Measurements from ENCODE around the gene SMIM7.

The SMIM7 gene

GRCh38 chr19:16620018-16620417 lies 39.9 kb downstream of the SMIM7 start:
- DNase-seq, result no peak

DNA sequence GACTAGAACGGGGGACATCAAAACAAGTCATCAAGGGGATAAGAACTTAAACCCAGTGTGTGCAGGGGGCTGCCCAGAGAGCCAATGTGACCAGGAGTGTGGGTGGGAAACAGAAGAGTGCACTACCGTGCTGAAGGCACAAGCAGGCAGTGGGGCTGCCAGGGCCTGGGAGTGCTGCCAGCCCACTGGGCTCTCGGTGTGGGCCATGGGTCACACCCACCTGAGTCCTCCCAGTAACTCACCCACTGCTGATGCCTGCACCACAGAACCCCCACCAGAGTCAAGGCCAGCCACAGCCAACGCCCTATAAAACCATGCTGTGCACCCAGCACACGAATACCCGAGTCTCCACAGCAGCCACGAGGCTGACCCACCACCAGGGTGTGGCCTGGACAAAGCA lies 40.5 kb downstream of the SMIM7 start:
- DNase-seq, result no peak

DNA sequence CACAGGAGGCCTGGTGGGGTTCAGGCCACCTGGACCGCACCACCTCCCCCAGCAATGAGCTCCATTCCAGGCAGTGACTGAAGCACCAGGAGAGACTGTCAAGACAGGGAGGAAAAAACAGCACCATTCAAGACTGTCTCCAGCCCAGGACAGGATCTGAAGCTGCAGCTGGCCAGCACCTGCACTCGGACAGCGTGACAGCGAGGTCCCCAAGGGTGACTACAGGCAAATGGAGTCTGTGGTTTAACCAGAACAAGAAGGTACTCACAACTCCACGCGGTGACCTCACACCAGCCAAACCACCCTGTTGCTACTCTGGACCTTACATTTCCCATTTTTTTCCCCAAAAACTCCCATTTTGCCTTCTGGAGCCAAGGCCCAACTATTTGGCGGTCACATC lies 41.7 kb downstream of the SMIM7 start:
- no peak for DNase-seq

DNA sequence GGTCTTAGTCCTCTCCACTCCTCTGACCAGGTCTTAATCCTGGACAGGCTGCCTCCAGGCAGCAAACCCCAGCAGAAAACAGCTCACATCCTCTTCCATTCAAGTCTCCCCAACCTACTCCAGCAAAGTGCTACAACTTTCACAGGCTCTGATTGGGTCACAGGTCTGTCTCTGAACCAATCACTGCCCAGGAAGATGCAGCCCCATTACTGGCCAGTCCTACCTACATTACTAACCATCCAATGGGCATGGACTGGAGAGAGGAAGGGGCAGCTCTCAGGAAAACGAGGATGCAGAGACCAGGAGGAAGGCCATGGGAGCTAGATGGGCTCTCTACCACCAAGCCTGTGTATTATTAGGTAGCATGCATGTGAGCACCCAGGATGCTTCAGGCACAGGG lies 44.1 kb downstream of the SMIM7 start:
- no peak for DNase-seq

DNA sequence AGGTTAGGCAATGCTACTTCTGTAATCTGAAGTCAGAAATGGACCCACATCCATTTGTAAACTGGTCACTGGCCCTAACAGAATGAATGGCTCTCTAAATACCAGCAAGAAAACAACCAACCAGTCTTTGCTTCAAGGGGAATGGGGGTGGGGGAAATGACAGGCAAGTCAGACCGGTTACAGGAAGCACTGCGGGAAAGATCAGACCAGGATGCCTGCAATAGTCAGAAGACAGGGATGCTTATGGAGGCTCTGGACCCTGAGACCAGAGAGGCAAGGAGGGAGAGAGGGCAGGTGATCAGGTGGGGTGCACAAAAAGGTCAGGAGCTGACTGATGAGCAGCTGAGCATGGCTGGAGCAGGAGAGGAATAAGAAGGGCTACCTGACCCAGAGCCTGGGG lies 45.0 kb downstream of the SMIM7 start:
- DNase-seq, result no peak

DNA sequence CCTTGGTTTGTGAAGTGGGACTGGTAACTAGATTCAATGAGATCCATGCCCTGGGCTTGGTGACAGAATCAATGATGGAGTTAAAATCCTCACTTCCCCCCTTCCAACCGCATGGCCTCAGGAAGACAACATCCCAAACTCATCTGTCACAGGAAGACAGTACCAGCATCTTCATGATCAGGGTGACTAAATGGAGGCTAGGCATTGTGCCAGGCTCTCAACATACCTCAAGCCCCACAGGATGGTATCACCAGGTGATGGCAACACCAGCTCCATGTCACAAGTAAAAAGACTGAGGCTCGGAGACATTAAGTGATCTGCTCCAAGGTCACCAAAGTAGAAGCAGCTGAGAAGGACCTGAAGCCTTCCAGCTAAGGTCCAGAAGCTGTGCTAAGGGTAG lies 46.1 kb downstream of the SMIM7 start:
- no peak for DNase-seq

- DNase-seq, result no peak
These were observed 47.3 kb downstream of the SMIM7 start for GRCh38 chr19:16612636-16613035.

DNA sequence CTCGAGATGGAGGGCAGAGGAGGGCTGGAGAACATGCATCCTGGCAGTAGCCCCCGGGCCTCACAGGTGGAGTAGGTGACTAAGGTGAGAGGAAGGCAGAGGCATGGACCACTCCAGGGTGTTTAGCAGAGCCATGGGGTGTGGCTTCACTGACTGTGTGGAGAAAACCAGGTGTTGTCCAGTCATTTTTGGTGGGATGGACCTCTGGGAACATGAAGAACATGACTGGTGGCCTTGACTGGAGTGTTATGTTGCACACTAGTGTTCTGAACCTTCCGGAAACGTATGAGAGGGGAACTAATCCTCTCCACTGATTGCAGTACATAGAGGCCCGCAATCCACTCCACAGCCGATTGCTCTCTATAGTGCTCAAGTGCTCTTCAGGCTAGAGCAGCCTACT lies 48.8 kb downstream of the SMIM7 start:
- no peak for DNase-seq

DNA sequence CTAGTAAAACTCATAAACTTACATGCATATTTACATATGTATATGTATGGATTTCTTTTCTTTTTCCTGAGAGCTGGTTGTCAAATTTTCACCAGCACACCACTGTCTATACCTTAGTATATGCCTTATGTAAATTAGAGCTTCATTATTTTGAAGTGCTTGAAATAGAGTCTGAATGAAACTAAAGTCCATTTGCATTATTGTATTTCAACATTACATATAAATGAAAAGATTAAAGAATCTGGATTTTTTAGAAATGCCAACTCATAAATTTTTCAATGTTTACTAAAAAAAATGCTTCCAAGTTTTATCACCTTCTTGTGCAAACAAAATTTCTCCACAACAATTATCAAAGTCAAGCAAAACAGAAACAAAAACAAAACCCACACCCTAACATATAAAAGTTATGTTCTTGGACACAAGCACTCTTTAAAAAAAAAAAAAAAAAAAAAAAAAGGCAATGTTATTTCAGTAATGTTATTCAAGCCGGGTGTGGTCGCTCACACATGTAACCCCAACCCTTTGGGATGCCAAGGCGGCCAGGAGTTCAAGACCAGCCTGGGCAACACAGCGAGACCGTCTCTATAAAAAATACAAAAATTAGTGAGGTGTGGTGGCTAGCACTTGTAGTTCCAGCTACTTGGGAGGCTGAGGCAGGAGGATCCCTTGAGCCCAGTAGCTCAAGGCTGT lies 50.3 kb downstream of the SMIM7 start:
- no peak for DNase-seq

DNA sequence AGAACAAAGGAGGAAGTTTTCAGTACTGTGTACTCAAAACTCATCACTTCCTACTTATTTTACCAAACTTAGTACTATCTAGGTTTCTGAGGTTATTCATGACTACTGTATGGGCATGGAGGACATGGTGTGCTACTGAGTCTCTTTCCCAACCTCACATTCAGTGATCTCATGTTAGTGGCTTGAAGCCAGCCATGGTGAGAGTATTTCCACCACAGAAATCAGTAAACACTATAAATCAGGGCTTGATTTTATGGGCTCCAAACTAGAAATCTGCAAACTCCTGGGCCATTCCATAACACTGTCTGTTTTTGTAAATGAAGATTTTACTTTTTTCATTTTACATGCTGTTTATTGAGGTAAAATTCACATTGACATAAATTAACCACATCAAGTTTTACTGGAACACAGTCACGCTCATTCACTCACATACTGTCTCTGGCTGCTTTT lies 51.6 kb downstream of the SMIM7 start:
- DNase-seq, result no peak

- DNase-seq, result no peak
These were observed 52.1 kb downstream of the SMIM7 start for GRCh38 chr19:16607819-16608218.

- DNase-seq, result no peak
These were observed 54.4 kb downstream of the SMIM7 start for GRCh38 chr19:16605553-16605994.

DNA sequence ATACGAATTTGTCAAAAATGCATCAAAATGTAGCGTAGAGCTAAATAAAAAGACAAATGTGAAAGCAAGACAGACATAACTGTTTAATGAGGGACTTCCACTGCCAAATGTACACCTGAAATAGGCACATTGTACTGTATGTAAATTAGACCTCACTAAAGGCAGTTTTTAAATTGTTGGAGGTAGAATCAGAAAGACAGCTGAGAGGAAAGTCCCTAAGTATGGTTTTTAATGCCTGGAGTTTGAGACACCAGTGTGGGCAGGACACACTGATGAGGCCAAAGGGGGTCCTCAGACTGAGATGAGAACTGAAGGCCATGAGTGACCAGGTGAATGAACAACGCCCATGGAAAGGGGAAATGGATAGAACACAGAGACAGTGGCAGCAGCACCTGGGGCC lies 54.8 kb downstream of the SMIM7 start:
- no peak for DNase-seq

DNA sequence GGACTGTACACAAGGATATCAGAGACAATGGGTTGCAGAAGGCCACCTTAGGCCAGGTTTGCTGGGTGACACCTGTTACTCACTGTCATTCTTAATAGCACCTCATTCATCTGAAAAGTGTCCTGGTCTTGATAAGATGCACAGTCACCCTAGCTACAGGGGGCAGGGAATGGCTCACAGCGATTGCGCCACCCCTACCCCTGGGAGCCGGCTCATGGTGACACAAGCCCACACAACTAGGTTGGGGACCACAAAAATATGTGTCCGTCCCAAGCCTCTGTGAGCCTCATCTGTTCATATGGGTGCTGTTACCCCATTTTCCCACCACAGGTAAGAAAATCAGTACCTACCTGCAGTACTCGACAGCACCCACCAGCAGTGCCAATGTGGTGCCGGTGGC lies 55.3 kb downstream of the SMIM7 start:
- DNase-seq, result no peak

- DNase-seq, result no peak
These were observed 56.9 kb downstream of the SMIM7 start for GRCh38 chr19:16603090-16603489.

DNA sequence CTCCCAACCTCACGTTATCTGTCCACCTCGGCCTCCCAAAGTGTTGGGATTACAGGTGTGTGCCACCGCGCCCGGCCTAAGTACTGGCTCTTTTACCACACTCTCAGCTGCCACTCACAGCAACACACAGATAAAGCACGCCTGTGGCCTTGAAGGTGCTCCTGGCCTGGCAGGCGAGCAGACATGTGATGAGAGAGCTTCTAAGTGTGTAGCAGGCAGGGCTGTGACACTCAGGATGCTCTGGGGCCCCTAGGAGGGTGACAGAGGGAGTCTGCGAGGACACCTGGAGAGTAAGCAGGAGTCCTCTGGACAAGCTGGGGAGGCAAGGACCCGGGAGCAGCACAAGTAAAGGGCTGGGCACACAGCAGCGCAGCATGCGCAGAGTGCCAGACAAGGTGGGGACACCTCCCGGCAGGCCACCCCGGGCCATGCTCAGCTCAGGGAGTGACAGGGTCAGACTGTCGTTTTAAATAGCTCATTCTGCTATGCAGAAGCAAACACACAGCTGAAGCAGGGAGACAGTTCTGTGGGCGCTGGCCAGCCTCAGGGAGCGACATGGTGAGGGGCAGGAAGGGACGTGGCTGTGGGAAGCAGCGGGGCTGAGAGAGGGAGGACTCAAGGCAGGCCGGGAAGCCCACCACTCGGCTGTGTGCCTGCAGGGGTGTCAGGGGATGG lies 58.4 kb downstream of the SMIM7 start:
- DNase-seq, result no peak

- no peak for DNase-seq
These were observed 59.1 kb downstream of the SMIM7 start for GRCh38 chr19:16600824-16601223.

- DNase-seq, result no peak
These were observed 60.1 kb downstream of the SMIM7 start for GRCh38 chr19:16599655-16600346.

DNA sequence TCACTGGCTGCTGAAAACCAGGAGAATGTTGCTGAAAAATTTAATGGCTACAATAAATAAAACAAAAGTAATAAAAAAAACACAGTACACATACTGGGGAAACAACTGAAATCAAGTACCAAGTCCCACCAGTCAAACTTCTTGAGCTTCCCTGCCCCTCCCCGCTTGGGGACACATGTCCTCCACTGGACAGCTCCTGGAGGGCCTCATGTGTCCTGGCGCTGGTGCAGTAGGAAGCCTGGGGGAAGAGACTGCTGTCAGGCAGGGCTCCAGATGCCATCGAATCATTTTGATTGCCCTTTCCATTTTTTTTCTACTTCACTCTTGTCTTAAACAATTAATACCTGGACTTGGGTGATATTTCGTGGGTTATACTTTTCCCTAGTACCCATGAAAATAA lies 61.1 kb downstream of the SMIM7 start:
- no peak for DNase-seq

- DNase-seq, result no peak
These were observed 63.5 kb downstream of the SMIM7 start for GRCh38 chr19:16596399-16596798.
